Gastrocnemius medialis (tissue), 4 donors: ENCODE data around the gene UNC5C.

ENCODE experiments used
- POLR2A ChIP-seq, 2 donors: fragments of 450-650 bp; IDR thresholded peaks; one replicate each; pipeline ENCODE4 v1.6.1; 2017; ENCODE audit warnings: antibody characterized with exemption in 2 of 2, mild to moderate bottlenecking in 2 of 2, moderate library complexity in 2 of 2
- TF ChIP-seq, protein P1 (sequence below), 5 experiments: fragments of 450-650 bp in 3 of 5; fragments of 200-600 bp in 2 of 5; sonication (generic) in 2 of 5; IDR thresholded peaks in 4 of 5; conservative IDR thresholded peaks in 1 of 5; 1 replicate in 4 of 5; 2 replicates in 1 of 5; pipeline ENCODE4 v1.5.1; 2016 to 2019; ENCODE audit warnings: antibody characterized with exemption in 5 of 5, mild to moderate bottlenecking in 3 of 5, moderate library complexity in 3 of 5

DNA sequence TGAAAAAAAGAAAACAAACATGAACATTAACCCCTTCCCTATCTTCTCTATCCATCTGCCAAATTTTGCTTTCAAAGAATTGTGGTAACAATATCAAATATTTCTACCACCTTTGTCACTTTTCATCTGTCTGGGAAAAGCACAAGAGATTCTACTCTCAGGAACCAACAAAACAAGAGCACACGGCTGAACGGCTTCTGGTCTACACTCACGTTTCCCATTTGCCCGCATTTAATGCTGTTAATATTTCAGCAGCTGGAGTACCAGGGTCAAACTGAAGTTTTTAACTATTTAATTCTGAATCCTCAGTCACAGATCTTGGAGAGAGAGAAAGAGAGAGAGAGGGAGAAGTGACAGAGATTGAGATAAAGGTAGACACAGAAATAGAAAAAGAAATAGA, 91.4 kb downstream of the UNC5C start:
- TF ChIP-seq, protein P1, sequence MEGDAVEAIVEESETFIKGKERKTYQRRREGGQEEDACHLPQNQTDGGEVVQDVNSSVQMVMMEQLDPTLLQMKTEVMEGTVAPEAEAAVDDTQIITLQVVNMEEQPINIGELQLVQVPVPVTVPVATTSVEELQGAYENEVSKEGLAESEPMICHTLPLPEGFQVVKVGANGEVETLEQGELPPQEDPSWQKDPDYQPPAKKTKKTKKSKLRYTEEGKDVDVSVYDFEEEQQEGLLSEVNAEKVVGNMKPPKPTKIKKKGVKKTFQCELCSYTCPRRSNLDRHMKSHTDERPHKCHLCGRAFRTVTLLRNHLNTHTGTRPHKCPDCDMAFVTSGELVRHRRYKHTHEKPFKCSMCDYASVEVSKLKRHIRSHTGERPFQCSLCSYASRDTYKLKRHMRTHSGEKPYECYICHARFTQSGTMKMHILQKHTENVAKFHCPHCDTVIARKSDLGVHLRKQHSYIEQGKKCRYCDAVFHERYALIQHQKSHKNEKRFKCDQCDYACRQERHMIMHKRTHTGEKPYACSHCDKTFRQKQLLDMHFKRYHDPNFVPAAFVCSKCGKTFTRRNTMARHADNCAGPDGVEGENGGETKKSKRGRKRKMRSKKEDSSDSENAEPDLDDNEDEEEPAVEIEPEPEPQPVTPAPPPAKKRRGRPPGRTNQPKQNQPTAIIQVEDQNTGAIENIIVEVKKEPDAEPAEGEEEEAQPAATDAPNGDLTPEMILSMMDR (IDR thresholded peaks at IDR 0.05 in 4 of 5, conservative IDR thresholded peaks at IDR 0.05 in 1 of 5): no peak
- no peak for TF ChIP-seq POLR2A (IDR thresholded peaks at IDR 0.05)
